Epithelial cell of umbilical artery (primary cell): ENCODE results near the gene ZNF484. TPM values are rescaled to one million over a fixed set of nuclear protein-coding genes. Genes with fewer than 3 reads are reported as not detected.

Experiments used
- total RNA-seq: library from RNA; depleted of rRNA; stranded (reverse); fragments of >200 nt; gene quantifications from 2 replicates; pipeline ENCODE4 v1.2.3, GENCODE V29; 2014

The ZNF484 gene
- total RNA-seq = 11.4 and 17.5 TPM in 2 replicates

DNA sequence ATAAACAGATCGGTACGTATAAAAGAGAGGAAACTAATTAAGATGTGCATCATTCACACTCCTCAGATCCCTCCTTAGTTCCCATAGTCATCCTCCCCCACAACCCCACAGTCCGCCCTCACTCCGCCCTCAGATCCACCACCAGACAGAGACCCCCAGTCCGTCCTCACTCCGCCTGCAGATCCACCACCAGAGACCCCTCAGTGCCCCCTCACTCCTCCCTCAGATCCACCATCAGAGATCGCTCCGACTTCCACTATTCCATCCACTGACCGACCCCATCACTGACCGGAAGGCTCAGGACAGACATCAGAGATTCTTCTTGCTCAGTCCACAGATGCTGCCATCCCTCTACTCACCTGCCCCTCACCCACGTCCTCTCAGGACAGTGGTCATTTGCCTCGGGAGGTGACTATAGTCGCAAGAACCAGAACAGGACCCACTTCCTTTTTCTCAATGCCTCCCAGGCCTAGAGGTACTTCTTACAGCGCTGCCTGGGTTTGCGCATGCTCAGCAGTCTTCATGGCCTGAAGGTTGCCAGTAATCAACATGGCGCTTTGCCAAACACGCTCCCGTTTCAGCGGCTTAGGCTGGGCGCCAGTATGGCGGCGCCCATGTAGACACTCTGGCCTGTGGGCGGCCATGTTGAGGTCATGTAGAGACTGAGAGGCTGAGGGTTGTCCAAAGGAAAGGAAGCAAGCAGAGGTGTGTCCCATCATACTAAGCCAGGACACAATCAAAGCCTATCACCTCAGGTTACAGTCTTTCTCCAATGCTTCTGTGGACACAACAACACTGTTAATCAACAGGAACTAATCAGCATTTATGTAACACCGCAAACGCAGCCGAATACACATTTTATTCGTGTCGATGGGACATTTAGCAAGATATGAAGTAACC lies at the start of gene ZNF484:
Gene ZNF484 (minus strand): TSS at position 508 of the 900 bp plus-strand sequence. CDS start 3,009 bp downstream, outside the sequence.

Other genes starting within 250 kb of the ZNF484 start
- gene IPPK, start 207.9 kb downstream of the ZNF484 start, total RNA-seq = 16.3 and 26.3 TPM in 2 replicates
- 44.4 and 47.7 TPM in 2 replicates for gene BICD2, start 113.2 kb downstream of the ZNF484 start, total RNA-seq
- not detected in 2 replicates for gene FGD3, start 69.5 kb upstream of the ZNF484 start, total RNA-seq
- not detected in 2 replicates for gene SUSD3, start 180.7 kb upstream of the ZNF484 start, total RNA-seq
- 52.7 and 120 TPM in 2 replicates for gene CARD19, start 218.2 kb upstream of the ZNF484 start, total RNA-seq